HG03060 (cell line): ENCODE results near the gene CRAT.
"Not testable (repeated sequence)": the region's sequence is repeated elsewhere in the genome, so short reads cannot be mapped to it uniquely, and the experiment has no call there.

Experiments
- ATAC-seq: cut with Tn5 transposase; IDR thresholded peaks from one replicate; pipeline ENCODE4 v1.9.1; 2021; ENCODE audit warnings: low read depth, moderate number of reproducible peaks; ENCODE audit not compliant: unreplicated experiment

The CRAT gene

GRCh38 chr9:129113645-129114304, 3.2 kb upstream of the CRAT start:
- ATAC-seq: no peak

- ATAC-seq: not testable (repeated sequence)
These were observed 1.9 kb upstream of the CRAT start for GRCh38 chr9:129112526-129112925.

GRCh38 chr9:129111528-129112151, 1.0 kb upstream of the CRAT start:
- no peak for ATAC-seq

- peak; percentile 6 for ATAC-seq
These were observed 447 bp downstream of the CRAT start for GRCh38 chr9:129109952-129110739.

DNA sequence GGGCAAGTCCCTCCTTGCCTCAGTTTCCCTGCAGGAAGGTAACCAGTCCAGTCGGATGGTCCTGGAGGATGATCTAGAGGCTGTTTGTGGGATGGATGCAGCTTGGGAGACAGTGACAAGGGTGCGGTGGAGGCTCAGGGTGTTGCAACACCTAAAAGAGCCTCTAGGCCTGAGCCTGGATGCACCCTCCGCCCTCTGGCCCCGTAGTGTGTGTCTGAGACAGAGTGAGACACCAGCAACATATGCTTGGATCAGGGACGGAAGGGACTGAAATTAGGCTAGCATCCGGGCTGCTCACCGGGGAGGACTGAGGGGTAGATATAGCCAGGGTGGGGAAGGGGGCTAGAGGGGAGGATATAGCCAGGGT, 1.1 kb downstream of the CRAT start:
- ATAC-seq: no peak

- ATAC-seq: no peak
These were observed 1.6 kb downstream of the CRAT start for GRCh38 chr9:129108805-129109536.

- ATAC-seq: no peak
These were observed 2.3 kb downstream of the CRAT start for GRCh38 chr9:129108083-129108804.

DNA sequence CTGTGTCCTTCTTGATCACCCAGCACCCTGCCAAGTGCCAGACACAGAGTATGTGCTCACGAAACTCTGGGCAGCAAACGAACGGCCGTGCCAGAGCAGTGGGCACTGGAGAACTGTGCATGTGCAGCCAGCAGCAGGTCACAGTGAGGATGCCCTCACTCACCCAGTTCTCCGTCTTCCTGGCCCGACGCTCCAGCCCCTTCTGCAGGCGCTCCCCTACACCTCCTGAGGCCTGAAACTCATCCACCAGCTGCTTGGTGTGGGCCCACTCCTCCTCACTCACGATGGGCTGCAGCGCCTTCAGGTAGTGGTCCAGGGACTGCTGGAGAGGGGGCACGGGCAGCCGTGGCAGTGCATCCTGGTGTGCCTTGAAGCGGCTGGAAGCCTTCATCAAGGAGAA, 2.9 kb downstream of the CRAT start:
- no peak for ATAC-seq

DNA sequence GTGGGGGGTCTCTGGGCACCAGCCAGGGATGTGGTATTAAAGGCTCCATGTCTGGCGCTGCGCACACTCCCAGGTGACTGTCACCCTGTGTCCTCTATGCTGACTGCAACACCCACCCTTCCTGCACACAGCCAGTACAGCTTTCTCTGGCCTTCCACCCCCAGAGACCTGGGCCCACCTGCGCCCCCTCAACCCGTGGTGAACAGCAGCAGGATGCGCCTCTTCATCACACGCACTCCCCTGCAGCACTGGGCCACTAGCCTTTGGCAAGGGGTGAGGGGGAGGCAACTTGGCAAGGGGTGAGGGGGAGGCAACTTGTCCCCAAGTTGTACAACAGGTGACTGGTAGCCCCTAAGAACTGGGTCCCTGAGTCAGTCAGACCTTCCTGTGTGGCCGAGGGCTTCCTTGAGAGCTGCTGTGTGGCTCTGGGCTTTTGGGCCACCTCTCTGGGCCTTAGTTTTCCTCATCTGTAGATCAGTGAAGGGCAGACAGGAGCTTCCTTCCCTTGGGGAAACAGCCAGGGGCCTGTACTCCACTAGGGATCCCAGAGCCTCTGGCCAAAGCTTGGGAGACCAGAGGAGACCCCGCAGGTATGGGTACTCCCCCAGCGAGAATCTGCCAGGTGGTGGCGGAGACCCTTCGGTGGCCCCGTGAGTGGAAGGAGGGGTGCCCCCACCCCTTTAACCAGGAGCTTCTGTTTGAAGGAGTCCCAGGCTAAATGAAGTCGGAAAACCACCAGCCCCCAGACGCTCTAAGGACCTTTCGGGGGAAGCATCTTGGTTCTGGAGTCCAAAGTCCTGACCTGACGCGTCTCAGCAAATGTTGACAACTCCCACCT, 4.5 kb downstream of the CRAT start:
- no peak for ATAC-seq

DNA sequence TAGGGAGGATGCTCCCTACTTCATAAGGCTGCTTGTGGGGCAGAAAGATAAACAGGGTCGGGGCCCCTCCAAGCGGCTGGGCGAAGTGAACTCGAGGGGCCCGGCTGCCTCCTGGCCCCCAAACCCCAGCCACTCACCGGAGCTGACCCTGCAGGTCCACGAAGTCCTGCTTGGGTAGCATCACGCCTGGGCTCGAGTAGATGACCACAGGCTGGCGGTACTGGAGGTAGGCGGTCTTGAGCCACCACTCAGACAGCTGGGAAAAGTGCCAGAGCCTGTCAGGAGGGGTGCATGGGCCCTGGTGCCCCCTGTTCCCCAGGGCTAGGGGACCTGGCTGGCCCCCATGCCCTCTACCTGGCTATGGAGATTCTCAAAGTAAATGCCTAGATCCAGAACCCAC, 6.5 kb downstream of the CRAT start:
- no peak for ATAC-seq

DNA sequence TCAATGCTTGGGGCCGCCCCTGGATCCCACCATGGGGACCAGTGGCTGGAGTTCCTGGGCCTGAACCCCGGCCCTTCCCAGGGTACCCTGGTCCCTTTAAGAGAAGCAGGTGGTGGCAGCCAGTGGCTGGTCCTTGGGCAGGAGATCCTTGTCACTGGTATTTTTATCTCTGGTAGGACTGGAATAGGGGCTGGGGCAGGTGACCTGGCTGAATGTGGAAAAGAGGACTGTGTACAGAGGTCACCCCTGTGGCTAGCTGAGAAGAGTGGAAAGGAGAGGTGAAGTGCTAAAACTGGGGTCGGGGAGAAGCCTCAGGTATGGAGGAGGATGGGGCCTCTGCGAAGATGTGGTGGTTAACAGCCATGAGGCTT, 7.0 kb downstream of the CRAT start:
- no peak for ATAC-seq

DNA sequence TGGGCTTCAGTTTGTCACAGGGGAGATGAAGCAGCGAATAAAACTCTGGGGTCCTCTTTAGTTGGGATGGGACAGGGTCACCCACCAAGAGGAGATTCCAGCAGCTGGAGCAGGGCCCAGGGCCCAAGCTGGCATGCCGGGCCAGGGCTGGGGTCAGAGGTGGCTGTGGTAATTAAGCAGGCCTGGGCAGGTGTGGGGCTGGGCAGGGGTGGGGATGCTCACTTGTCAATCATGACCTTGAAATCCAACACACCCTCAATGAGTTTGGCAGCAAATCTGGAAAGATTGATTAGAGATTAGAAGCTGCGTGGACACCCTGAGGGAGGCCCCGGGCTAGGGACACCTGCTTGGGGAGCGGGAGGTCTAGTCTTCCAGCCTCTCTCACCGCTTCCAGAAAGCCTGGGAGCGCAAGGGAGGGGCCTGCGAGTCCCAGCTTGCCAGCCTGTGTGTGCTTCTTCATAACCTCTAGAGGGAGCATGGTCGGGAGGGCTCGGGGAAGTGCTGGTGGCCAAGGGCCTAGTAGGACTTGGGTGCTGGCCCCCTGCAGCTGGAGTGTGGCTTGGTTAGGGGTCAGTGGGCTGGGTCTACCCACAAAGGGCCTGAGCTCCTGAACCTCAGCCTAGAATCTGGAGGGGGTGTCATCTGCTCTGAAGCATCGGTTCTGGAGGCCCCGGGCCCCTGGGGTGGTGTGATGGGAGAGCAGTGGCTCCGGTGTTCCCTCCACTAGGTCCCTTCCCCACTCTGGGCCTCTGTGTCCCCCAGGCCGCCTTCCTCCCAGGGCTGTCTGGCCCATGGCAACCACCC, 7.6 kb downstream of the CRAT start:
- ATAC-seq: no peak

GRCh38 chr9:129102095-129102525, 8.5 kb downstream of the CRAT start:
- no peak for ATAC-seq

- no peak for ATAC-seq
These were observed 9.3 kb downstream of the CRAT start for GRCh38 chr9:129101279-129101678.

DNA sequence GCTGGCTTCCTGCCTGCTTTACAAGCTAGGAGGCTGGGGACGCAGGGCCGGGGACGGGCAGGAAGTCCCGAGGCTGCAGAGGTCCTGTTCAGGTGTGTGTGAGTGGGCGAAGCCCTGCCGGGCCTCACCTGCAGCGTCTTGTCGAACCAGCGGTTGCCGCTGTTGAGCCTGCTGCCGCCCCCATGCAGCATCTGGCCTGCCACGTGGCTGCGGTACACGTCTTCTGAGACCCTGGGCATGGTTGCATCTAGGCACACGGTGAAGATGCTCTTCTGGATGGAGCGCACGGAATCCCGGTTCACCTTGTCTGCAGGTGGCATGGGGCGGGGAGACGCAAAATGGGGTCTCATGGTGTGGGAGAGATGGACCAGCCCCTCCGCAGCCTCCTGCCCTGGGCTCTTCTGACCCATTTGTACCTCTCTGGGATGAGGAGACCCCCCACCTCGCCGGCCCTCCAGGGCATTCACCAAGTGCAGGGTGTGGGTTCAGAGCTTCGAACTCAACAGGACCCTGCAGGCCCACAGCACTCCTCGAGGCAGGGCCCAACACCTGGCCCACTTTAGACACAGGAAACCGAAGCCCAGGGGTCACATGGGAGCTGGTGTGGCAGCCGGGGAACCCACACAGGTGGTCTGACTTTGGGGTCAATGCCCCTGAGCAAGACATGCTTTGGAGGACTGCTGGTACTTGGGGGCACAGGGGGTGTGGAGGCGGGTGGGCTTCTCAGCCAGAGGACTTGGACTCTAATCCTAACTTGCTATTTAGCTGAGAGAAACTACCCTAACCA, 10.0 kb downstream of the CRAT start:
- no peak for ATAC-seq

- ATAC-seq: no peak
These were observed 12.3 kb downstream of the CRAT start for GRCh38 chr9:129098328-129098727.

DNA sequence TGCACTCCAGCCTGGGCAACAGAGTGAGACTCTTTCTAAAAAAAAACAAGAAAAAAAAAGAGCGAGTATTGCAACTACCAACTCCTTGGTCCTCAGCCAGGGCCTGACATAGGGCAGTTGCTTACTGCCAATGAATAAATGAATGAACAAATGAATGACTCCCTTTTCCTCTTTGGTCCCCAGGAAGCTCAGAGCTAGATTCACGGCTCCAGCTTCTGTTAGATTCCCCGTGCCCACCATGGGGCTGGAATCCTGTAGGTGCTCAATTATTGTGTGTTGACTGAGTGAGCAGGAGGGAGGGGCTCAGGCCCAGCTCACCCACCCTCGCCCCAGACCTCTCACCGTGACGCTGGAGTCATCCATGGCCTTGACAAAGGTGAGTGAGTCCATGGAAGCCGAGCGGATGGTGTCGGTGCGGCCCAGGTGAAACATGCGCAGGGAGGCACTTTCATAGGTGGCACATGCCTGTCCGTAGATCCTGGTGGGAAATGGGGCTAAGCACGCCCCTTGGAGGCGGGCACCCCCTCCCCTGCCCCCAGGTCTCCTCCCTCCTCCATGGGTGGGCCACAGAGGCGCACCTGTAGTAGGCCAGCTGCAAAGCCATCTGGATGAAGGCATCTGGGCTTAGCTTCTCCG, 12.8 kb downstream of the CRAT start:
- ATAC-seq: no peak

- no peak for ATAC-seq
These were observed 14.7 kb downstream of the CRAT start for GRCh38 chr9:129095908-129096307.
